DND-41 (cell line): ENCODE results near the gene NMUR2.

Source experiments
- ATAC-seq: fragments of 200-7000 bp; cut with Tn5 transposase; 3 replicates; pipeline ENCODE4 v1.9.1; 2021; ENCODE audit warnings: low read depth; ENCODE audit not compliant: insufficient read depth
- DNase-seq: peaks from one replicate; pipeline ENCODE4 v3.0.0-alpha.2; 2020
- H2AFZ ChIP-seq: 2 replicates; pipeline ENCODE4 v1.6.0; 2012; ENCODE audit warnings: low read depth, low read length
- H3K27ac ChIP-seq: 2 replicates; pipeline ENCODE4 v1.5.1; 2012; ENCODE audit warnings: low read length, inconsistent platforms
- H3K27me3 ChIP-seq: fragments of 200-600 bp; sonication (generic); 2 replicates; pipeline ENCODE4 v1.6.0; 2012; ENCODE audit warnings: low read length, mild to moderate bottlenecking, inconsistent platforms; ENCODE audit not compliant: insufficient read depth, poor library complexity
- H3K36me3 ChIP-seq: 2 replicates; pipeline ENCODE4 v1.5.1; 2012; ENCODE audit warnings: low read length, inconsistent platforms; ENCODE audit not compliant: insufficient read depth
- H3K4me1 ChIP-seq: 2 replicates; pipeline ENCODE4 v1.5.1; 2012; ENCODE audit warnings: mild to moderate bottlenecking, low read length; ENCODE audit not compliant: insufficient read depth
- H3K4me2 ChIP-seq: 2 replicates; pipeline ENCODE4 v1.6.0; 2012; ENCODE audit warnings: mild to moderate bottlenecking, moderate library complexity, low read length, inconsistent platforms; ENCODE audit not compliant: insufficient read depth
- H3K4me3 ChIP-seq, 2 experiments: fragments of 200-600 bp in 1 of 2; shearing (Covaris generic) in 1 of 2; 2 replicates each; pipeline ENCODE4 v1.5.1; 2012 to 2016; ENCODE audit warnings: inconsistent platforms in 2 of 2, low read length in 2 of 2, mild to moderate bottlenecking in 2 of 2, low read depth in 1 of 2, moderate library complexity in 1 of 2
- H3K79me2 ChIP-seq: 2 replicates; pipeline ENCODE4 v1.6.0; 2012; ENCODE audit warnings: low read length, inconsistent platforms; ENCODE audit not compliant: insufficient read depth
- H3K9ac ChIP-seq: 2 replicates; pipeline ENCODE4 v1.6.0; 2012; ENCODE audit warnings: low read depth, mild to moderate bottlenecking, inconsistent platforms, low read length, moderate library complexity
- H3K9me3 ChIP-seq: 2 replicates; pipeline ENCODE4 v1.5.1; 2012; ENCODE audit warnings: low read length, moderate library complexity, mild to moderate bottlenecking, inconsistent platforms; ENCODE audit not compliant: insufficient read depth, severe bottlenecking
- H4K20me1 ChIP-seq: 2 replicates; pipeline ENCODE4 v1.6.0; 2012; ENCODE audit warnings: low read length; ENCODE audit not compliant: insufficient read depth
- EZH2 ChIP-seq: IDR thresholded peaks from 3 replicates; pipeline ENCODE4 v1.6.1; 2012; ENCODE audit warnings: borderline replicate concordance, low read depth, mild to moderate bottlenecking, moderate library complexity, low read length, inconsistent platforms; ENCODE audit not compliant: severe bottlenecking
- TF ChIP-seq, protein P1 (sequence below): IDR thresholded peaks from 2 replicates; pipeline ENCODE4 v1.5.1; 2012; ENCODE audit warnings: borderline replicate concordance, low read length, moderate library complexity, mild to moderate bottlenecking; ENCODE audit not compliant: poor library complexity, severe bottlenecking; ENCODE audit errors: extremely low read depth

NMUR2 gene

DNA sequence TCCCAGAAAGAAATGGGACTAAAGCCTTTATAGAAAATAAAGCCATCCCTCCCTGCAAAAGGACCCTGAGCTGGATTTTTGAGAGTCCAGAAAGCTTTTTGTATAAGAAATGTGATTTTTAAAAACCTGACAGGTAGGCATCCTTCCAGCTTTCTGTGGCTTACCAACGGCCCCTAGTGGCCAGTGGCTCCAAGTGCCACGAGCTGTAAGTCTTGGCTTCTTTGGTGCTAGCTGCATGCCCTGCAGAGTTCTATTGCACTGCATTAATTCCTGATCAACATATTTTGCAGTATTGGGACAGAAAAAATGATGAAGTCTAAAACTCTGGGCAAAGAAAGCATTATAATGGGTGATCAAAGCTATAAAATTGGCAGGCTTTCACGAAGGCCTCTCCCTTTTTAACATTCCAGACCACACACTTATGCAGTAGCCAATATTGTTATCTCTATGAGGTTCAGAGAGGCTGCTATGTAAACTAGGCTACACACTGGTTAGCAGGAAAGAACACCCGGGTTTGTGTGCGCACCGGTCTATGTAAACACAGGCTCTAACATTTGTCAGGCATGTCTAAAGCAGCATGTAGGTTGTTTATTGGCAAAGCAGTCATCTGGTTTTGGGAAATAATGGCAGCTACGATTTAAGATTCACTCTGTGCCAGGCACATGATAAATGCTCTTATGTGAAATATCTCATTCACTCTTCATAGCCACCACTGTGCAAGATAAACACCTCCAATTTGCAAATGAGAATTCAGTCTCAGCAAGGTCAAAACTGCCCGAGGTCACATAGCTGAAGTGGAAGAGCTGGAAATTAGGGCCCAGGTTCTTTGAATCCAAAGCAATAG, 55.2 kb downstream of the NMUR2 start:
- ATAC-seq, result peak; percentile 68; the same call in 2 of the 3 replicates
- H3K9me3 ChIP-seq, result no peaks in the 10 kb centered on the region
- peak; percentile 34 for DNase-seq
- H2AFZ ChIP-seq, result no peak overlapping the region
- no peak for TF ChIP-seq EZH2
- TF ChIP-seq, protein P1, sequence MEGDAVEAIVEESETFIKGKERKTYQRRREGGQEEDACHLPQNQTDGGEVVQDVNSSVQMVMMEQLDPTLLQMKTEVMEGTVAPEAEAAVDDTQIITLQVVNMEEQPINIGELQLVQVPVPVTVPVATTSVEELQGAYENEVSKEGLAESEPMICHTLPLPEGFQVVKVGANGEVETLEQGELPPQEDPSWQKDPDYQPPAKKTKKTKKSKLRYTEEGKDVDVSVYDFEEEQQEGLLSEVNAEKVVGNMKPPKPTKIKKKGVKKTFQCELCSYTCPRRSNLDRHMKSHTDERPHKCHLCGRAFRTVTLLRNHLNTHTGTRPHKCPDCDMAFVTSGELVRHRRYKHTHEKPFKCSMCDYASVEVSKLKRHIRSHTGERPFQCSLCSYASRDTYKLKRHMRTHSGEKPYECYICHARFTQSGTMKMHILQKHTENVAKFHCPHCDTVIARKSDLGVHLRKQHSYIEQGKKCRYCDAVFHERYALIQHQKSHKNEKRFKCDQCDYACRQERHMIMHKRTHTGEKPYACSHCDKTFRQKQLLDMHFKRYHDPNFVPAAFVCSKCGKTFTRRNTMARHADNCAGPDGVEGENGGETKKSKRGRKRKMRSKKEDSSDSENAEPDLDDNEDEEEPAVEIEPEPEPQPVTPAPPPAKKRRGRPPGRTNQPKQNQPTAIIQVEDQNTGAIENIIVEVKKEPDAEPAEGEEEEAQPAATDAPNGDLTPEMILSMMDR, result peak; percentile 88
- H3K9ac ChIP-seq, result no peak overlapping the region
- no peaks in the 10 kb centered on the region for H4K20me1 ChIP-seq
- H3K4me3 ChIP-seq, result no peak overlapping the region
- H3K79me2 ChIP-seq, result no peaks in the 10 kb centered on the region
- H3K4me1 ChIP-seq, result no peaks in the 10 kb centered on the region
- no peak overlapping the region for H3K4me2 ChIP-seq
- no peaks in the 10 kb centered on the region for H3K27me3 ChIP-seq
- H3K36me3 ChIP-seq, result no peaks in the 10 kb centered on the region
- H3K27ac ChIP-seq, result no peak overlapping the region
